KMS-11 (cell line): ENCODE data around the gene BCDIN3D.

Source experiments
- H2AFZ ChIP-seq: fragments of 200-600 bp; sonication (generic); 2 replicates; pipeline ENCODE4 v1.6.1; 2016; ENCODE audit warnings: antibody characterized with exemption, mixed run types, low read depth
- H3K27ac ChIP-seq: fragments of 200-600 bp; sonication (generic); 2 replicates; pipeline ENCODE4 v1.6.1; 2016; ENCODE audit warnings: mild to moderate bottlenecking, mixed run types
- H3K27me3 ChIP-seq: fragments of 200-600 bp; sonication (generic); 2 replicates; pipeline ENCODE4 v1.6.1; 2017; ENCODE audit warnings: mild to moderate bottlenecking, low read depth, mixed run types, moderate library complexity; ENCODE audit not compliant: insufficient read depth
- H3K36me3 ChIP-seq: fragments of 200-600 bp; sonication (generic); 2 replicates; pipeline ENCODE4 v1.6.1; 2017; ENCODE audit warnings: mild to moderate bottlenecking, mixed run types; ENCODE audit not compliant: insufficient read depth
- H3K4me1 ChIP-seq: fragments of 200-600 bp; sonication (generic); 2 replicates; pipeline ENCODE4 v1.6.1; 2016; ENCODE audit warnings: mild to moderate bottlenecking, low read depth, mixed run types; ENCODE audit not compliant: poor library complexity, severe bottlenecking
- H3K4me2 ChIP-seq: fragments of 200-600 bp; sonication (generic); 2 replicates; pipeline ENCODE4 v1.7.0; 2016; ENCODE audit warnings: mild to moderate bottlenecking, mixed run types
- H3K4me3 ChIP-seq: fragments of 200-600 bp; sonication (generic); IDR thresholded peaks from 2 replicates; pipeline ENCODE4 v1.6.1; 2017; ENCODE audit warnings: low read depth, low read length, mixed read lengths; ENCODE audit not compliant: insufficient read depth
- H3K79me2 ChIP-seq: fragments of 200-600 bp; sonication (generic); 2 replicates; pipeline ENCODE4 v1.6.1; 2016; ENCODE audit warnings: low read depth, mixed run types; ENCODE audit not compliant: insufficient read depth
- H3K9ac ChIP-seq: fragments of 200-600 bp; sonication (generic); 2 replicates; pipeline ENCODE4 v1.6.1; 2016; ENCODE audit warnings: mild to moderate bottlenecking, mixed run types
- H4K20me1 ChIP-seq: fragments of 200-600 bp; sonication (generic); 2 replicates; pipeline ENCODE4 v1.6.1; 2016; ENCODE audit warnings: mild to moderate bottlenecking, mixed run types; ENCODE audit not compliant: insufficient read depth
- CTCF ChIP-seq: fragments of 200-600 bp; sonication (generic); conservative IDR thresholded peaks from 2 replicates; pipeline ENCODE4 v1.6.1; 2017; ENCODE audit warnings: low read depth, mild to moderate bottlenecking, antibody characterized with exemption, low read length, moderate library complexity, mixed read lengths

BCDIN3D gene

GRCh38 chr12:49792976-49793580 lies 49.8 kb downstream of the BCDIN3D start:
- H3K27me3 ChIP-seq = peaks cover 8% of the 10 kb centered on the region; the same call in 1 of the 2 replicates
- H3K27ac ChIP-seq = no peak overlapping the region
- H3K4me3 ChIP-seq = no peak overlapping the region
- no peak for TF ChIP-seq CTCF
- H3K36me3 ChIP-seq = no peaks in the 10 kb centered on the region
- H3K4me1 ChIP-seq = no peaks in the 10 kb centered on the region
- no peaks in the 10 kb centered on the region for H4K20me1 ChIP-seq
- H3K9ac ChIP-seq = no peak overlapping the region
- no peak overlapping the region for H2AFZ ChIP-seq
- no peaks in the 10 kb centered on the region for H3K79me2 ChIP-seq
- no peak overlapping the region for H3K4me2 ChIP-seq

- Histone ChIP-seq H3K79me2 (no peaks in the 10 kb centered on the region), H2AFZ (no peak overlapping the region), H3K27me3 (peaks cover 8% of the 10 kb centered on the region; the same call in 1 of the 2 replicates), H3K9ac (no peak overlapping the region), H4K20me1 (no peaks in the 10 kb centered on the region), H3K4me3 (no peak overlapping the region), H3K4me2 (no peak overlapping the region), H3K27ac (no peak overlapping the region), H3K36me3 (no peaks in the 10 kb centered on the region), H3K4me1 (no peaks in the 10 kb centered on the region)
- no peak for TF ChIP-seq CTCF
Measured at GRCh38 chr12:49792181-49792970, 50.5 kb downstream of the BCDIN3D start.

- TF ChIP-seq CTCF = no peak
Measured at GRCh38 chr12:49791700-49792099, 51.2 kb downstream of the BCDIN3D start.

GRCh38 chr12:49790741-49791555 lies 52.0 kb downstream of the BCDIN3D start:
- Histone ChIP-seq H3K36me3 (no peaks in the 10 kb centered on the region), H3K27ac (no peak overlapping the region)

More at GRCh38 chr12:49791700-49792099, 51.2 kb downstream of the BCDIN3D start:
- Histone ChIP-seq H3K4me3 (no peak overlapping the region), H3K9ac (no peak overlapping the region), H4K20me1 (no peaks in the 10 kb centered on the region), H3K27ac (no peak overlapping the region), H3K4me1 (no peaks in the 10 kb centered on the region), H3K79me2 (no peaks in the 10 kb centered on the region), H3K27me3 (peaks cover 8% of the 10 kb centered on the region; the same call in 1 of the 2 replicates), H3K36me3 (no peaks in the 10 kb centered on the region), H2AFZ (no peak overlapping the region), H3K4me2 (no peak overlapping the region)

More at GRCh38 chr12:49790741-49791555, 52.0 kb downstream of the BCDIN3D start:
- Histone ChIP-seq H3K9ac (no peak overlapping the region), H3K4me3 (no peak overlapping the region), H3K4me2 (no peak overlapping the region), H3K27me3 (peaks cover 8% of the 10 kb centered on the region; the same call in 1 of the 2 replicates), H4K20me1 (no peaks in the 10 kb centered on the region), H3K4me1 (no peaks in the 10 kb centered on the region), H2AFZ (no peak overlapping the region), H3K79me2 (no peaks in the 10 kb centered on the region)
- no peak for TF ChIP-seq CTCF
